Erythroblast (primary cell): ENCODE data around the gene ABCC12.

Source experiments
- GATA1 ChIP-seq: IDR thresholded peaks from 2 replicates; pipeline ENCODE4 v1.6.1; 2011; ENCODE audit warnings: low read depth, mild to moderate bottlenecking, control low read depth, low read length, moderate library complexity
- POLR2A ChIP-seq: IDR thresholded peaks from 2 replicates; pipeline ENCODE4 v1.6.1; 2011; ENCODE audit warnings: mild to moderate bottlenecking, low read length

DNA sequence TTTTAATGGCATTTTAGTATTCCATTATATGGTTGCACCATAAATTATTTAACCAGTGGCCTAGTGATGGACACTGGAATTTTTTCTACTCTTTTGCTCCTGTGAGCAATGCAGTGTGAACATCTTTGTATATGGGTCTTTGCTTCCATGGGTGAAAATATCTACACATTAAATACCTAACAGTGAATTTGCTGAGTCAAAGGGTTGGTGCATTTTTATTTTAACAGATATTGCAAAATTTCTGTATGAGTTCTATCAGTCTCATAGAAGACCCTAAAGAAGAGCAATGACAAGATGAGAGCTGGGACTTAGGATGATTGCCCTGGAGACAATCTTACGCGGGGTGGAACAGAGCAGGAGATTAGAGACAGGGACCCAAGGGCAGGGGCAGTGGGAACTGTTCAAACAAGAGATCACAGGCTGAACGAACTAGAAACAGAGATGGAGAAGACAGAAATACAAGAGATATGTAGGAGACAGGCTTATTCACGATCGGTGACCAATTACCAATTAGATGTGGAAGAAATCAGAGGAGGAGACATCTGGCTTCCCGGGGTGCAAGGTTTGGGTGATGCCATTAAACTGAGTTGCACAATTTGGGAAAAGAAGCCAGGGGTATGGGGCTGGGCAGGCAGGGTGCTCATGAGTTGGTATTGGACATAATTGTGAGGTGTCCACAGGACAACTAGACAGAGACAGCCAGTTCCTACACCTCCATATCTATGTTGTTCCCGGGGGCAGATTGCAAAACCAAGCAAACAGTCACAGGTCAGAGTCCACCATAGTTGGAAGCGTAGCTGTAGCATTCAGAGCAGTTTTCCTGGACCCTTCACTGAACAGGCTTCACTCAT, 48.4 kb upstream of the ABCC12 start:
- TF ChIP-seq POLR2A (no peak), GATA1 (no peak)
